GM13976 (cell line): Measurements from ENCODE around the gene IRF5.

Experiments used
- DNase-seq: peaks from one replicate; pipeline ENCODE4 v3.0.0; 2012; ENCODE audit warnings: low spot score
- CTCF ChIP-seq: IDR thresholded peaks from 2 replicates; pipeline ENCODE4 v1.5.1; 2012; ENCODE audit warnings: borderline replicate concordance, mild to moderate bottlenecking; ENCODE audit not compliant: insufficient read depth; ENCODE audit errors: extremely low read depth, missing control alignments, control extremely low read depth
- in situ Hi-C: fragments of 300-500 bp; cut with MboI; formaldehyde crosslinking; loops from one replicate; pipeline ENCODE4 v1.12.0; 2022; ENCODE audit warnings: low sequenced_read_pairs, mixed read lengths, inconsistent platforms; ENCODE audit not compliant: unreplicated experiment

The IRF5 gene

GRCh38 chr7:128891110-128891941 lies 46.4 kb upstream of the IRF5 start:
- TF ChIP-seq CTCF, result no peak
- DNase-seq, result no peak
- in situ Hi-C loops, result no loop called here

GRCh38 chr7:128891942-128892269 lies 45.8 kb upstream of the IRF5 start:
- no peak for TF ChIP-seq CTCF
- in situ Hi-C loops, result no loop called here
- DNase-seq, result no peak

GRCh38 chr7:128892521-128893250 lies 45.0 kb upstream of the IRF5 start:
- TF ChIP-seq CTCF, result no peak
- DNase-seq, result no peak
- in situ Hi-C loops, result no loop called here

GRCh38 chr7:128893251-128894100 lies 44.3 kb upstream of the IRF5 start:
- in situ Hi-C loops, result no loop called here
- no peak for DNase-seq
- no peak for TF ChIP-seq CTCF

- no peak for DNase-seq
- in situ Hi-C loops, result no loop called here
- TF ChIP-seq CTCF, result no peak
Measured at GRCh38 chr7:128894101-128894440, 43.7 kb upstream of the IRF5 start.

- in situ Hi-C loops, result no loop called here
- DNase-seq, result no peak
- no peak for TF ChIP-seq CTCF
Measured at GRCh38 chr7:128895320-128895719, 42.4 kb upstream of the IRF5 start.
